IPS DF 4.7 (cell line): Measurements from ENCODE around the gene TMEM240.

Experiments used
- DNase-seq: peaks from one replicate; pipeline ENCODE4 v3.0.0-alpha.2; 2013; ENCODE audit warnings: low spot score; ENCODE audit errors: extremely low read depth

Gene TMEM240

DNA sequence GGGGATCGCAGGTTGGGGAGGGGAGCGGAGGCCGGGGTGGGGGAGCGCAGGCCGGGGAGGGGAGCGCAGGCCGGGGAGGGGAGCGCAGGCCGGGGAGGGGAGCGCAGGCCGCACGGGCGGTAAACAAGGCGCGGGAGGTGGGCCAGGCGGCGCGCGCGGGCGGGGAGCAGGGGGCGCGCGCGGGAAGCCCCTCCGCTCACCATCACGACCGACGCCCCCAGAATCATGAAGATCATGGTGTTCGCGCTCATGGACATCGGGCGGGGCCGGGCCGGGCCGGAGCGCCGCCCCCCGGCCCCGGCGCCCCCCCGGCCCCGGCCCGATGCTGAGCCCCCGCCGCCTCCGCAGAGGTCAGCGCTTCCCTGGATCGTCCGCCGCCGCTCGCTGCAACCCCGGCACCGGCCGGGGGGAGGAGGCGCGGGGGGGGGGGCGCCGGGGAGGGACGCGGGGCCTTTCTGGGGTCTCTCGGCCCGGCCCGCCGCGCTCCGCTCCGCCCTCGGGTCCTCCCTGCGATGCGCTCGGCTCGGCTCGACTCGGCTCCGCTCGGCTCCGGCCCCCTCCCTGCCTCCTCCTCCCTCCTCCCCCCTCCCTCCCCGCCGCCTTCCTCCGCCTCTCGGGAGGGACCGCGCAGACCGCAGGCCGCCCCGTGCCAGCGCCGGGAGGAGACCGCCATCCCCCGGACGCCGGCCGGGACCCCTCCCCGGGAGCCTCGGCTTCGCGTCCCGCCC, at the start of gene TMEM240:
TSS of gene TMEM240 (minus strand) at position 535 of the 728 bp plus-strand sequence. CDS start at position 257, 278 bp downstream.
- no peak for DNase-seq

DNA sequence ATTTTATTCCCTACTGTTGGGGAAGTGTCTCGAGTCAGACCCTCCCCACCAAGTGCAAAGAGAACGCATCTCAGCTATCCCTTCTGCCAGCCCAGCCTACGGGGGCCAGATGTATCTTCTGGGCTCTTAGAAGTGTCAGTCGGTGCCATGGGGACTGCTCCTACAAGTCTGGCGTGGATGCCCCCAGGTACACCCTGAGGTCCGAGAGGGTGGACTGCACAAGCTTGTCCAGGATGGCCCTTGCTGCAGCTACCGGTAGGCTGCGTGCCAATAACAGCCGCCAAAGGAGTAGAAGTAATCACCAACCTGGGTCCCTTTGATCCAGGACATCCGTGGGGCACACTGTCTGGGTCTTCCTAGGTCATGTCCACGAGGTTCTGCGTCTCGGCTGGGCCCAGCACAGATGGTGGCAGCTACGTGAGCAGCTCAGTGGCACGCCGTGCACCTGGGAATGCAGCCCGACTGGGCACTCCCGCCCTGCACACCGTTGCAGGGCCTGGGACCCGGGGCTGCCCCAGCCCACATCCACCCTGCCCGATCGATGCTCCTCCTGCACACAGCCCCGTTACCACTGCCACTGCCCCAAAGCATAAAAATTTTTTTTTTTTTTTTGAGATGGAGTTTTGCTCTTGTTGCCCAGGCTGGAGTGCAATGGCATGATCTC, 43.1 kb upstream of the TMEM240 start:
- DNase-seq: no peak

DNA sequence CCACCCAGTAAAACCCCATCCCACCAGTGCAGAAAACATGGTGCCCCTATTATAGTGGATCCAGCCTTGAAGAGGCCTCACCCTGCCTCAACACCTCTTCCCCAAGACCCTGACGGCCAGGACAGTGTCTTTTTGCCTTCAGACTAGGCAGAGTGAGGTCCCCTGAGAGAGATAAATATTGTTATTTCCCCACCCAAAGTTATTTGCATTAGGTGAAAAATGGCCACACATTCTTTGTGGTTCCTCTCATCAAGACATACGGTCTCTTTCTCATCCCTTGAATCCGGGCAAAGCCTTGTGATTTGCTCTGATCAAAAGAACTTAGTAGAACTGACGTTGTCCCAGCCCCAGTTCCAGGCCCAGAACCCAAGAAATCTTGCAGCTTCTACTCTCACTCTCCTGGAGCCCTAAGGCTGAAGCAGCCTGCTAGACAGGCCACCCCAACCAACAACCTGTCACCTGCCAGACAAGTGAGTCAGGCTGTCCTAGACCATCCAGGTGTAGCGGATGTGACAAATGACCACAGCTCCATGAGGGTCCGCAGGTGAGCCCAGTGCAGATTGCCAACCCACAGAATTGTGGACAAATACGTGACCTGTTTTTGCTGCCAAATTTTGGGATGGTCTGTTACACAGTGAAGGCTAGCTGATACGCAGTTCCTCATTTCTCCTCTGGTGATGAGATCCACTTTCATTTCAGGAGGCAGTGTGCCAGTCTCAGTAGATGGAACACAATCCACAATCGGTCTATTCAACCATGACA, 42.3 kb upstream of the TMEM240 start:
- no peak for DNase-seq

DNA sequence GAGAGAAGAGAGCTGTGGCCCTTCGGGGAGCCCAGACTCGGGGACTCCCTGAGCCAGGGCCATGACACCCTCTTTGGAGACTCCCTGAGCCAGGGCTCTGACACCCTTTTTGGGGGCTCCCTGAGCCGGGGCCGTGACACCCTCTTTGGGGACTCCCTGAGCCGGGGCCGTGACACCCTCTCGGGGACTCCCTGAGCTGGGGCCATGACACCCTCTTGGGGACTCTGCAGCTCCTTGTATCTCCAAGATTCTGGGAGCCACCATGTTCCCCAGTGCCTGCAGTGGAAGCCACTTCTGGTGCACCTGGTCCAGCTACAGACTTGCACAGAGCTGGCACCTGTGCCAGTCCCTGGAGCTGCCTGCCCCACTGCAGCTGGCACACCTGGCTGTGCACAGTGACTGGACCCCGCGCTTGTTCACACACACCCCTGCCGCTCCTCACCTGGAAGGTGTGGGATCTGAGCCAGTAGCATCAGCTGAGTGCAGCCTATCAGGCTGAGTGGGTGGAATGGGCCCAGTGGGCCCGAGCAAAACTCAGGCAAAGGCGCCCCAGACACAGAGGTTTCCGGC, 38.0 kb upstream of the TMEM240 start:
- DNase-seq: no peak

DNA sequence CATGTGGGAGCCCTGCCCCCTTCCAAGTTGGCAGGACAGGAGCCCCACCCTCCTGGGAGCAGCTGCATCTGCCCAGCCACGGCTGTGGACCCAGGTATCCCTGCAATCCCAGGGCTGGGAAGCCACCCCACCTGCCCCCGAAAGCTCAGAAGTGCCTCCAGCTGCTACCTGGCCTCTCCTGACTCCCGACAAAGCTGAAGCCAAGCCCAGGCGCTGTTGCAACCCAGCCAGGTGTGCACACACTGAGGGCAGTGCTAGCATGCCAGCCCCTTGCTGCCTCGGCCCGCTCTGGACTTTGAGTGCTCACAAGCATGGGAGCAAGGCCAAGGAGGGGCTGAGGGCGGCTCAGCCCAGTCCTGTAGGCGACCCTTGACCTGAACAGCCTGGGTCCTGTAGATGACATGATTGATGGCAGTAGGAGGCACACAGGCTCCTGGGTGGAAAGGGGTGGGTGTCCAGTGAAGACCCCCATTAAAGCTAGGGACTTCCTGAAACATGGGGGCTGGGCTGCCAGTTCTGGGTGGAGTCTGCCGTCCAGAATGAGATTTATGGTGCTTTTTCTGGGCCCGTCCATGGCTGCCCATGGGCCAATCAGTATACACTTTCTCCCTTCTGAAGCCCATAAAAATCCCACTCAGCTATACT, 37.1 kb upstream of the TMEM240 start:
- DNase-seq: no peak

DNA sequence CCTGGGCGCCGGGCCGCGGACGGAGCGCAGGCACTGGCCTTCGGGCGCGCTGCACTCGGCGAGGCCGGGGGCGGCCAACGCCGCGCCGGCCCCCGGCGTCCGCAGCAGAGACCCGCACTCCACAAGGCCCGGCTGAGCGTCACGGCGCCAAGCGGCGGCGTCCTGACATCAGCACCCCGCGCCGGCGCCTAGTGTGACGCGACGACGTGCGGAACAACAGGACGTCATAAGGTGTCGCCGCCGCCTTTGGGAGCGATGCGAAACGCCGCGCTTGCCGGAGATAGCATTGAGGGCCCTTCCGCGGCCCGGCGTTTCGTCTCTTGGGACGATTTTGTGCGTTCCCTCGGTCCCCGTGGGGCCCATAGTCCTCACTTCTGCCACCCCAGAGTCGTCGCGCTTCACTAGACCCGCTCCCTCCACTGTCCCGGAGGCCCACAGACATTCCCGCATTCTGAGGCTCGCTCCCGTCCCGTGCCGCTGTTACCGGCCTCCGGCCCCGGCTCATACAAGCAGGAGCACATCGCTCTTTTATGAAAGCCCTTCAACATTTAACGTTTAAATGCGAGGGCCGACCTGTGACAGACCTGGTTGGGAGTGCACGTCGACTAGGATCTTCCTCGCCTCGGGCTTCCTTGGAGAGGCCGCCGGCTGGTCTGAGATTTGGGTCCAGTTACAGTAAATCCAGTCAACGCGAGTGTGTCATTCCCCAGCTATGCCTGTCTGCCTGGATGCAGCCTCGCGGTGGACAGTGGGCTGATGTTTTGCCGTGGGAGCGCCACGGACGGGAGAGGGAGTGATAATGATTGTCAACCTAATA, 34.5 kb upstream of the TMEM240 start, which contains the start of gene SSU72:
TSS of gene SSU72 (minus strand) at position 143 of the 817 bp plus-strand sequence. CDS start 306 bp downstream, outside the sequence.
- DNase-seq: no peak

DNA sequence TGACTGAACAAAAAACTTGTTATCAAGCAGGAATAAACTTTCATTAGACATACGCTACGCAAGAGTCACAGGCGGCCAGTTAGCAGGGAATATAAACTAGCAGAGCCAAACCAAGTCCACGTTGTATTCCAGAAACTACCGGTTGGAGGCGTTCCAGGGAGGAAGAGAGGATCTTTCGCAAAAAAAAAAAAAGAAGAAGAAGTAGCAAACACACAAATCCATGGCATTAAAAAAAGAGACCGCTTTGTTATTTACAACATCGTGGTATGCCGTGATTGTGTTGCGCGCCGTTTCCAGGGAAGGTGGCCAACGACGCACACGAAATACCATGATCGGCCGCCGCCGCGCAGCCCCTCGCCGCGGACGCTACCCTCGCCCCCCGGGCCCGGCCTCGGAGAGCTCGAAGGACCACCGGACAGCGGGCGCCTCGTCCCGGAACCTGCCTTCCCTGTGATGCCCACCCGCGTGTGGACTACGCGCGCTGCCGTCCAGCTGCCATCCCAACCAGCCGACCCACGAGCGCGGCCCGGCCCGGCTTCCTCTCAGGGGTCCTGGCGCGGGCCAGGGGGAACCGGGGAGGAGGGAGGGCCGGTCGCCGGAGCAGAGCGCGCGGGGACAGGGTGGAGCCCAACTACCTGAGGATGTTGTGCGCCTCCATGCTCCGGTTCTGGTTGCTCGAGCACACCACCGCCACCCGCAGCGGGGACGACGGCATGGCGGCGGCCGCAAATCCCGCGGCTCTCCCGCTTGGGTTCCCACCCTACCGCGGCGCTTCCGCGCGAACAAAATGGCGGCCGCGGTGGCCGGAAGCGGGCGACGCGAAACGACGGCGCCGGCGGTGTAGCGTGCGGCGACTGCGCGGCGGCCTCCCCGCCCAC, 33.7 kb upstream of the TMEM240 start:
- no peak for DNase-seq

DNA sequence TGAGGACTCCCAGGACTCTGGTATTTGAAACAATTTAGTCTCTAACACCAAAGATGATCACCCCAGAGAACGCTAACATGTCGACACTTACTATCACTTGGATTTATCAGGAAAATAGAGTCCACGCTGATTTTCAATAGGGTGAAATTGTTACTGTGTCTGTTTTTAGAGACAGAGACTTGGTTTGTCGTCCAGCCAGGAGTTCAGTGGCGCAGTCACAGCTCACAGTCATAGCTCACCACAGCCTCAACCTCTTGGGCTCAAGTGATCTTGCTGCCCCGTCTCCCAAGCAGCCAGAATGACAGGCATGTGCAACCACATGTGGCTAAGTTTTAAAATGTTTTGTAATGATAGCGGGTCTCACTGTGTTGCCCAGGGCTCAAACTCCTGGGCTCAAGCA, 28.9 kb upstream of the TMEM240 start:
- DNase-seq: no peak

DNA sequence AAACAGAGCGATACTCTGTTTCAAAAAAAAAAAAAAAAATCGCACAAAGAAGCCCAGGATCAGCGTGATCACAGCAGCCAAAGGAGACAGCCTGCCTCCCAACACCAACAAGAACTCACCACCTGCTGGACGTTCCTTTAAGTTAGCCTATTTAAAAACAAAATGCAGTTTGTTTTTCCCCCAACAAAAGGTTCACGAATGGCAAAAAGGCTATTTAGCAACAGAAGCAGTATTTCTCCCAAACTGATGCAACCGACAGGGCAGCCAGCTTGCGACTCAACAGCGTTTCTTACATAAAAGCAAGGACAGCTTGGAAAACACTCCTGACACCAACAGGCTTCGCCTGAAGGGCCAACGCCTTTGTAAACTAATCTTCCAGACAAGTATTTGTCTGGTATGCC, 27.5 kb upstream of the TMEM240 start:
- no peak for DNase-seq

DNA sequence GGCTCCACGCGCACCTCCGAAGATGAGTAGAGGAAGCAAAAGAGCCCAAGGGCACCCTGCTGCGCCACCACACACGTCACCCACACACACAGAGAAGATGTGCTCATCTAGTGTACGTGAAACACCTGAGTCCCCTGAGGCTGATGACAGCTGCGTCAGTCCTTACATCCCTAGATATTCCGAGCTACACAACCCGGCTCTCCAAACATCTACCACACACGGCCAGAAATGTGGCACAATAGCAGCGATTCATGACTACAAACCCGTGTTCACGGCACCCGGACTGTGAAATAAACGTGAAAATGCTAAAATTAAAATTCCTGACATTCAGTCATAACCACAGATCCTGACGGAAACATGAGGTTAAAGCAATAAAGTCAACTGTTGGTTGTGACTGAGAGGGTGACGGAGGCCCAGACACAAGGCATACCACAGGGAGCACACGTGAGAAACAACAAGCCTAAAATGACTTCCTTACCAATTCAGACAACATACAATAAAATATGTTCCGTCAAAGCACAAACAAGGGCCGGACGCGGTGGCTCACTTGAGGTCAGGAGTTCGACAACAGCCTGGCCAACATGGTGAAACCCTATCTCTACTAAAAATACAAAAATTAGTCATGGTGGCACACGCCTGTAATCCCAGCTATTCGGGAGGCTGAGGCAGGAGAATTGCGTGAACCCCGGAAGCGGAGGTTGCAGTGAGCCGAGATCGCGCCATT, 26.9 kb upstream of the TMEM240 start:
- DNase-seq: no peak

DNA sequence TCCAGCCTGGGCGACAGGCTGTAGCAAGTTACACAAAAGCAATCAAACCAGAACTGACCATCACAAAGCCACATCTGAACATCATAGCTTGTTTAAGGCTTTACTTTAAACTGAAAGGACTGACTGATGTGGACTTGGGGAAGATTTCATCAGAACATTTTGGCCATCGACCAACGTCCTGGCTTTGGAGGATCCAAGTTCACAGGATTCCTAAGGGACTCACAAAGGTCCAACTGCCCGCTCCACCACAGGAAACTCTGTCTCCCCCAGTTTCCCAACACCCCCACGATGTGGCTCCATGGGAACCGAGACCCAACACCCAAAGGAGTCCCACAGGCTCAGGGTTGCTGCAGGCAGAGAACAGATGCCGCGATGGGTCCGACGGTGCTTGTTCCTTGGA, 24.9 kb upstream of the TMEM240 start:
- DNase-seq: no peak

DNA sequence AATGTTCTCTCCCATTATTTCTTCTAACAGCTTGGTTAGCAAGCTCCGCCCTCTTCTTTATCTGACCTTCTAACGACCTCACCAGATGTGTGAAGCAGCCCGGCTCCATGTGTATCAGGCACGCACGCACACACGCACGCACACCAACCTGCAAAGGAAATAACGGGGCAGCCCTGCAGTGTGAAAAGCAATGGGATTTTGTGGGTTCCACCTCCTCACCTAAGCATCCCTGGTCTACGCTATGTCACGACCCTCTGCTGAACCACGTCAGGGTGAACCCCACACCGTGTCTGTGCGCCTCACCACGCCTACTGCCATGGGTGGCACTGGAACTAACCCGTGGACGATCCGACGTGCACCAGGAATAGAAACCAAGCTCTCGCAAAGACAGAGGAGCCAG, 23.8 kb upstream of the TMEM240 start:
- no peak for DNase-seq

DNA sequence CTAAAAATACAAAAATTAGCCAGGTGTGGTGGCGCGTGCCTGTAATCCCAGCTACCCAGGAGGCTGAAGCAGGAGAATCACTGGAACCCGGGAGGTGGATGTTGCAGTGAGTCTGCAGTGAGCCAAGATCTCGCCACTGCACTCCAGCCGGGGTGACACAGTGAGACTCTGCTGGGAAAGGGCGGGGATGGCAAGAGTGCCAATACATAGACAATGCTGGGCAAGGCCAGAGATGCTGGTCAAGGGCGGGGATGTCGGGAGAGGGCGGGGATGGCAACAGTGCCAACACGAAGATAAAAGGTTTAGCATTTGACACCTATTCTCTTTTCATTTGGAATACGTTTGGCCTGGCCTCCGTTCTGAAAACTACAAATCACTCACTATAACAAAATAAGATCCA, 23.3 kb upstream of the TMEM240 start:
- DNase-seq: no peak

DNA sequence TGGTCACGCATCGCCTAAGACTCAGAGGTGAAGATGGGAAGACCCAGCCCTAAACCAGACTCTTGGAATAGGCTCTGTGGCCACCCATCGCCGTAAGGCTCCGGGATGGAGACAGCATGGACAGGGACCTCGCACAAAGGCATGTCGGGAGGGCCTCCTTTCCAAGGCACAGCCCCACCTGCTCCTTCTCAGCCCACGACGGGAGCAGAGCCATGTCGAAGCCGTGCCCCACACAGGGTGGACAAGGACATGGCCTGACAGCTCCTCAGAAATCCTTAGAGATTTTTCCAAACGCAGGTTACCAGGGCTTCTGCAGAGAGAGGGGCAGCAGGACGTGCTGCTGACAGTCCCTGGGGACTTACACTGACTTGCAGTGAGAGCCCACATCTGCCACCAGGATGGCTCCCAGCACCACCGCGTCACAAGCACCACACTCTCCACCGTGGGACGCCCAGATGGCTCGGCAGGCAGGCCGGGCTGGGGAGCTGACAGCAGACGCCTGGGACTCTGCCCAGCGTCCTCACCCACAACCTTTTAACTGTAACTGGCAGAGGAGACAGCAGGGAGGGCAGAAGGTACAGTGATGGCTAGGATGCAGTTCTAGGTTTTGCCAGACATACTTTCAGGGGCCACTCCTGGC, 22.3 kb upstream of the TMEM240 start:
- no peak for DNase-seq

DNA sequence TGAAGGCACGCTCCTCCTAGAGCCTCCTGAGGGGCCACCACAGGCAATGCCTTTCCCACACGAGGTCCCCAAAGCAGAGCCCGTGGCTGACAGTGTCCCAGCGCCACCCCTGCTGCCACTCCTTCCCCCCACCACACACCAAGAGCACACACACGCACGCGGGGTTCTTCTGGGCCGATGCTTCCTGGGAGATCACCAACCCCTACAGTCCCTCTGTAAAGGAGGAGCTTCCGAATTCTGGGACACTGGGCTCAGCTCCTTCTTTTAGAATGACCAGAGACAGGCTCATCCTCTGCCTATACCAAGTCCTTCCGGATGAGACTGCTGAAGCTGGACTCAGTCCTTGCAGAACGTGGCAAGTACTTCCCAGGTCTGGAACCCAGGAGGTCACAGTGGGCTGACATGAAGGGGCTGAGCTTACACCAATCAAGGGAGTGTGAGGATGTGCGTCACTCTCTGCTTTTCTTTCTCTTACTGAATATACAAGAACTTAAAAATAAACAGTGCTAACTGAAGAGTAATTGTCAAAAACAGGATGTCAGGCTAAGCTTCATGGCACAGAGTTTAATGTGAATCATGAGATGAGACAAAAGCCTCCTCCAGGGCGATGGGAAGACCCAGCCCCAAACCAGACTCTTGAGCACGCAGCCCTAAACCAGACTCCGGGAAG, 21.5 kb upstream of the TMEM240 start:
- DNase-seq: no peak

DNA sequence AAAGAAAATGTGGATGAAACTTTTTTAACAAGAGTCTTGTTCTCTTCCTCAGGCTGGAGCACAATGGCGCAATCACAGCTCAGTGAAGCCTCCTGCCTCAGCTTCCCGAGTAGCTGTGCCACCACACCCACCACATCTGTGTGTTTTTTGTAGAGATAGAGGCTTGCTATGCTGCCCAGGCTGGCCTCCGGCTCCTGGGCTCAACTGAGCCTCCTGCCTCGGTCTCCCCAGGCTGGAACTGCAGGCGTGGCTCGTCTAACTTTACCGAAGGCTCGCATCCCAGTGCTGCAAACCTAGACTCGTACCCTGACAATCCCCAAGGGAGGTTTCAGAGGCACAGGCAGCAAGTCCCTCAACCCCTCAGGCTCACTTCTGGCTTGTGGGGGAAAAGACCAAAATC, 19.8 kb upstream of the TMEM240 start:
- DNase-seq: no peak

DNA sequence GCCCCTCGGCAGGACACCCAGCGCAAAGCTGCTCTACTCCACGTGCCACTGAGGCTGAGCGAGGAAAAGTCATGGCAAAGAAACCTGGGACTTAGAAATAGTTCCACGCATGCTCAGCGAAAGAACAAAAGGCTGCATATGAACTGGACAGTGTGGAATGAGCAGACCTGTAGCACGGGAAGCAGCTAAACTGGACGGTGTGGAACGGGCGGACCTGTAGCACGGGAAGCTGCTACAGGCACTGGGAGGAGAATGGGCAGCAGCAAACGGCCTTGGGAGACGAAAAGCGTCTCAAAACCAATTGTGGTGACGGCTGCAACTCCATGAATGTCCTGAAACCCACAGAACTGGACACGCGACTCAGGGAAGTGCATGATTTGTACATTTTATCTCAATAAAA, 18.6 kb upstream of the TMEM240 start:
- no peak for DNase-seq

DNA sequence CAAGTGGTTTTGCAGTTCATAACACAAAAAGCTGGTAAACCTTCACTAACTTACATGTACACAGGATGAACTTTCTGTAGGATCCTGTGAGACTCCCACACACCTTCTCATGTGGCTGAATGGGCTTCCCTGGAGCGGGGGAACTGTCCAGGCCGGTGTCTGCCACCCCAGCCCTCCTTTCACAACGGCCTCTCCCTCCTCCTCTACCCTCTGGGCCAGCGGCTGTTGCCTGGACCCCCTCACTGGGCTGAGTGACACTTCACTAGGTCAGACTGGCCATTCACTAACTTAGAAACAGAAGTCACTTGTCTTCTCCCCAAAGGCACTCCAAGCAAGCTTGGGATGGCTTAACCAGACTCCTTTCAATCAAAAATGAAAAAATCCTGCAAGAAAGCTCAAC, 18.2 kb upstream of the TMEM240 start:
- no peak for DNase-seq
